Naive B cell (primary cell): Measurements from ENCODE around the gene EXOC3. TPM values are rescaled to one million over a fixed set of nuclear protein-coding genes. Genes with fewer than 3 reads are reported as not detected.
A peak's percentile ranks its signal among the peaks of the same experiment; 100 is the strongest.
"Not testable (repeated sequence)": the region's sequence is repeated elsewhere in the genome, so short reads cannot be mapped to it uniquely, and the experiment has no call there.

Experiments used
- ATAC-seq, 2 donors: fragments of 150-1000 bp; cut with Tn5 transposase; 2 replicates each; pipeline ENCODE4 v1.10.0; 2021; ENCODE audit warnings: low read depth in 2 of 2, mild to moderate bottlenecking in 2 of 2, moderate library complexity in 2 of 2
- DNase-seq: peaks from one replicate; pipeline ENCODE4 v3.0.0; 2022
- H3K27ac Mint-ChIP-seq, 6 donors: one replicate each; pipeline ENCODE4 v1.8.0; 2020 to 2022; ENCODE audit warnings: mild to moderate bottlenecking in 6 of 6, mixed read lengths in 6 of 6, moderate library complexity in 5 of 6, inconsistent platforms in 2 of 6
- H3K27me3 Mint-ChIP-seq, 3 donors: one replicate each; pipeline ENCODE4 v1.8.0; 2021 to 2022; ENCODE audit warnings: mixed read lengths in 3 of 3, mild to moderate bottlenecking in 1 of 3
- H3K36me3 Mint-ChIP-seq, 2 donors: one replicate each; pipeline ENCODE4 v1.8.0; 2020 to 2022; ENCODE audit warnings: mixed read lengths in 2 of 2, inconsistent platforms in 1 of 2, mild to moderate bottlenecking in 1 of 2
- H3K4me1 Mint-ChIP-seq, 3 donors: one replicate each; pipeline ENCODE4 v1.8.0; 2020 to 2022; ENCODE audit warnings: mixed read lengths in 3 of 3, inconsistent platforms in 1 of 3, mild to moderate bottlenecking in 1 of 3, moderate library complexity in 1 of 3
- H3K4me3 Mint-ChIP-seq, 8 donors: one replicate each; pipeline ENCODE4 v1.8.0; 2020 to 2022; ENCODE audit warnings: mild to moderate bottlenecking in 8 of 8, mixed read lengths in 8 of 8, moderate library complexity in 8 of 8, inconsistent platforms in 2 of 8
- H3K9me3 Mint-ChIP-seq, 7 donors: one replicate each; pipeline ENCODE4 v1.8.0; 2020 to 2022; ENCODE audit warnings: mixed read lengths in 7 of 7, mild to moderate bottlenecking in 5 of 7, inconsistent platforms in 2 of 7, moderate library complexity in 1 of 7
- polyA plus RNA-seq, 6 donors: library from polyadenylated mRNA; unstranded; fragments of 300-500 nt; fragmentation: Illumina TruSeq; gene quantifications; one replicate each; pipeline ENCODE4 v1.2.3, GENCODE V29; 2021; ENCODE audit warnings: low read depth in 6 of 6

The EXOC3 gene
- polyA plus RNA-seq, 6 donors from 2014 or later: 18.8 to 36.1 (median 22.9) TPM

- DNase-seq (no peak), ATAC-seq (no peak)
- Mint-ChIP-seq H3K4me3 (no peak overlapping the region), H3K9me3 (no peaks in the 10 kb centered on the region), H3K4me1 (peaks cover 0 to 13% (median 4%) of the 10 kb centered on the region in 3 donors), H3K27ac (no peak overlapping the region), H3K36me3 (no peaks in the 10 kb centered on the region), H3K27me3 (peaks cover 5 to 85% (median 33%) of the 10 kb centered on the region in 3 donors)
Measured at GRCh38 chr5:478982-479535, 36.1 kb downstream of the EXOC3 start.

- ATAC-seq: no peak
- Mint-ChIP-seq H3K36me3 (no peaks in the 10 kb centered on the region), H3K9me3 (no peaks in the 10 kb centered on the region), H3K4me1 (peaks cover 0 to 11% (median 4%) of the 10 kb centered on the region in 3 donors), H3K27ac (no peak overlapping the region), H3K4me3 (no peak overlapping the region), H3K27me3 (peaks cover 5 to 84% (median 30%) of the 10 kb centered on the region in 3 donors)
- DNase-seq: no peak
Measured at GRCh38 chr5:479566-480319, 36.8 kb downstream of the EXOC3 start.

GRCh38 chr5:481347-481746 lies 38.4 kb downstream of the EXOC3 start:
- Mint-ChIP-seq H3K4me3 (no peak overlapping the region), H3K4me1 (peaks cover 0 to 13% (median 7%) of the 10 kb centered on the region in 3 donors), H3K36me3 (no peaks in the 10 kb centered on the region), H3K27me3 (peaks cover 9 to 84% (median 17%) of the 10 kb centered on the region in 3 donors), H3K27ac (no peak overlapping the region), H3K9me3 (no peaks in the 10 kb centered on the region)
- DNase-seq (no peak), ATAC-seq (no peak)

GRCh38 chr5:482021-482420 lies 39.0 kb downstream of the EXOC3 start:
- H3K9me3 Mint-ChIP-seq: no peaks in the 10 kb centered on the region
- H3K27me3 Mint-ChIP-seq: peaks cover 9 to 80% (median 10%) of the 10 kb centered on the region in 3 donors
- ATAC-seq (no peak), DNase-seq (no peak)
- H3K36me3 Mint-ChIP-seq: no peaks in the 10 kb centered on the region
- H3K4me3 Mint-ChIP-seq: no peak overlapping the region
- H3K4me1 Mint-ChIP-seq: peaks cover 0 to 10% (median 7%) of the 10 kb centered on the region in 3 donors
- H3K27ac Mint-ChIP-seq: no peak overlapping the region

DNA sequence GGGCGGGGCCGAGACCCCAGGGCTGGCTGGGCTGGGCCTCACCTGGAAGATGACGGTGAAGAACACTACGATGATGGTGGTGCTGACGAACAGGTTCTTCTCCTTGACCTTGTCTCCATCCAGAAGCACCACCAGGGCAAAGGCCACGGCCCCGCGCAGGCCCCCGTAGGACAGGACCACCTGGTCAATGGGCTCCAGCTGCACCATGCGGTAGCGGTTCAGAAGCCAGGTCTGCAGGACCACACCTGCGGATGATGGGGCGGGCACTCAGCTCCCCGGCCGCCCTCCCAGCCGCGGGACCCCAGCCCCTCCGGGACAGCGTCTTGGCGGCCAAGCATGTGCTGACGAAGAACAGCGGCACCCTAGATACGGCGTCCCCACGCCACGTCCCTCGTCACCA lies 39.5 kb downstream of the EXOC3 start:
- no peak for DNase-seq
- no peaks in the 10 kb centered on the region for H3K9me3 Mint-ChIP-seq
- peaks cover 0 to 10% (median 7%) of the 10 kb centered on the region in 3 donors for H3K4me1 Mint-ChIP-seq
- no peaks in the 10 kb centered on the region for H3K36me3 Mint-ChIP-seq
- H3K27me3 Mint-ChIP-seq: peaks cover 6 to 77% (median 9%) of the 10 kb centered on the region in 3 donors
- no peak for ATAC-seq
- no peak overlapping the region for H3K4me3 Mint-ChIP-seq
- H3K27ac Mint-ChIP-seq: no peak overlapping the region

DNA sequence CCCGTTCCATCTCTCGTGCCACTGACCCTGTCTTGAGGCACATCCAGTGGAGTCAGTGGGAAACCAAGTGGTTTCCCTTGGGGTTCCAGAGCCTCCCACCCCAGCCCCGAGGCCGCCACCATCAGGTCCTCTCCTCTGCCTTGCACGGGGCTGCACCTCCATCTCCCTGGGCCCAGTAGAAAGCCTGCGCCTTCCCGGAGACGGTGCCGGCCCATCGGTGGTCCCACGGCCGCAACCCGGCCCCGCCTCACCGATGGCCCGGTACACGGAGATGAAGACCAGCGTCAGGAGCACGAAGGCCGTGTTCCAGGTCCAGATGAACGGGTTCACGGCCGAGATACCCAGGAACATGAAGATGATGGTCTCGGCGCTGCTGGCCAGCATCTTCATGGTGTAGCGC lies 40.0 kb downstream of the EXOC3 start:
- no peaks in the 10 kb centered on the region for H3K36me3 Mint-ChIP-seq
- DNase-seq: no peak
- no peak for ATAC-seq
- peaks cover under 1 to 77% (median 9%) of the 10 kb centered on the region in 3 donors for H3K27me3 Mint-ChIP-seq
- H3K4me3 Mint-ChIP-seq: no peak overlapping the region
- H3K4me1 Mint-ChIP-seq: peaks cover 0 to 10% (median 7%) of the 10 kb centered on the region in 3 donors
- H3K27ac Mint-ChIP-seq: no peak overlapping the region
- no peaks in the 10 kb centered on the region for H3K9me3 Mint-ChIP-seq

DNA sequence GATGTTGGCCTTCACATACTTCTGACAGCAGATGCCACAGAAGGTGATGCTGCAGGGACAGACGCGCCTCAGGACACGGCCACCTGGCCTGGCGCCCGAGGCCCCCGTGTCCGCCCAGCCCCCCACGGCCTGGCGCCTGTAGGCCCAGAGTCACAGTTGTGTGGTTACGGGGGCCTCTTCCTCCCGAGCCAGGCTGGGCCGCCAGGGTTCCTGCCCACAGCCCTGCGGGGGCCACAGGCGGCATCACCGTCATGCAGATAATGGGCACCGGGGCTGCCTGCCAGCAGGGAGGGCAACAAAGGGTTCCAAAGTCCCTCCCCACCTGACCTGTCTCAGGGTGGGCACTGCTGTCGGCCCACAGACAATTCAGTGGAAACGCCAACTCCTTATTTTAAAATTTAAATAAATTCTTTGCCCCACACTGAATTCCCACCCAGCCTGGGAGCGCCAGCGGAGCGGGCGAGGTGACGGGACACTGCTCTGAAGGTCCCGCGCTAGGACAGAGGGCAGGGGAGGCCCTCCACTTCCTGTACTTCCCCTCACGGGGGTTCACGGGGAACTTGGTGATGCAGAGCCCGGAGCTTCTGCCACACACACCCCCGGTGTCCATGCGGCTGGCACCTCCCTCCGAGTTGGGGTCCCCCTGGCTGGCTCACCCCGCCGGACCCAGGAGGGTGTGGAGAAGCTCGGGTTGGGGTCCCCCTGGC lies 40.6 kb downstream of the EXOC3 start:
- ATAC-seq (no peak), DNase-seq (no peak)
- Mint-ChIP-seq H3K9me3 (no peaks in the 10 kb centered on the region), H3K27me3 (peaks cover 0 to 72% (median 9%) of the 10 kb centered on the region in 3 donors), H3K36me3 (no peaks in the 10 kb centered on the region), H3K4me1 (peaks cover 0 to 10% (median 7%) of the 10 kb centered on the region in 3 donors), H3K27ac (no peak overlapping the region), H3K4me3 (no peak overlapping the region)

DNA sequence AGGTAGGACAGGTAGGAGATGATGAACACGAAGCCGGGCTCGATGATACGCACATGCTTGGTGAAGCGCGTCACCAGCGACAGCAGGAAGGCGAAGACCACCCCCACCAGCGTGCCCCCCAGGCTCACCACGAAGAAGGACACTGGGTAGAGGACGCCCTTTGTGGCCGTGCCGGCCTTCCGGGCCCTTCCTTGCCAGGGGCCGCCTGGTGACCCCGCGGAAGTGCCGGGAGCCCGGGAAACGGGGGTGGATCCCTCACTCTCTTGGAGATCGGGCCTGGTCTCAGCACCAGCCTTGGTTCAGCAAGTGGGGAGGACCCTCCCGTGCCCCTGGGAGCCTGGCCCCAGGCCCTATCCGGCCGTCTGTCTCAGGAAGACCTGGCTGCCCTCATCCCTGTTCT lies 41.6 kb downstream of the EXOC3 start:
- Mint-ChIP-seq H3K9me3 (no peaks in the 10 kb centered on the region), H3K27ac (no peak overlapping the region), H3K4me1 (peaks cover 0 to 7% (median 6%) of the 10 kb centered on the region in 3 donors), H3K27me3 (peaks cover 0 to 68% (median 9%) of the 10 kb centered on the region in 3 donors), H3K36me3 (no peaks in the 10 kb centered on the region), H3K4me3 (no peak overlapping the region)
- ATAC-seq (no peak), DNase-seq (no peak)

- DNase-seq (no peak), ATAC-seq (no peak)
- peak overlapping the region in 2 of 8 donors; percentile 1 to 5 for H3K4me3 Mint-ChIP-seq
- H3K36me3 Mint-ChIP-seq: no peaks in the 10 kb centered on the region
- H3K9me3 Mint-ChIP-seq: no peaks in the 10 kb centered on the region
- no peak overlapping the region for H3K27ac Mint-ChIP-seq
- H3K27me3 Mint-ChIP-seq: peaks cover 0 to 68% (median 9%) of the 10 kb centered on the region in 3 donors
- peaks cover 0 to 7% (median 6%) of the 10 kb centered on the region in 3 donors for H3K4me1 Mint-ChIP-seq
Measured at GRCh38 chr5:485113-485945, 42.4 kb downstream of the EXOC3 start.

- no peak for ATAC-seq
- Mint-ChIP-seq H3K4me1 (peaks cover 0 to 7% (median 6%) of the 10 kb centered on the region in 3 donors), H3K36me3 (no peaks in the 10 kb centered on the region), H3K27me3 (peaks cover 0 to 64% (median 9%) of the 10 kb centered on the region in 3 donors), H3K4me3 (peak overlapping the region in 4 of 8 donors; percentile 1 to 26 (median 10)), H3K9me3 (no peaks in the 10 kb centered on the region), H3K27ac (no peak overlapping the region)
- no peak for DNase-seq
Measured at GRCh38 chr5:485946-486491, 43.0 kb downstream of the EXOC3 start.

DNA sequence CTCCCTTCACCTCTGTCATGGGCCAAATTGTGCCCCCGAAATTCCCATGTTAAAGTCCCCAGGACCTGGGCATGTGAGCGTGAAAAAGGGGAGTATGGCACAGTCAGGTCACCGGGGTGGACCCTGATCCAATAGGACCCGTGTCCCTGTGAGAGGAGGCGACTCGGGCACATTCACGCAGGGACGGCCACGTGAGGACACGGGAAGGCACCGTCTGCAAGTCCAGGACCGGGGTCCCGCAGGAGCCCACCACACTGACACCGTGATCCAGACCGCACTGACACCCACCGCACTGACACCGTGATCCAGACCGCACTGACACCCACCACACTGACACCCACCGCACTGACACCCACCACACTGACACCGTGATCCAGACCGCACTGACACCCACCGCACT lies 43.6 kb downstream of the EXOC3 start:
- peak overlapping the region in 2 of 8 donors; percentile 9 to 26 for H3K4me3 Mint-ChIP-seq
- H3K9me3 Mint-ChIP-seq, H3K36me3 Mint-ChIP-seq, H3K27ac Mint-ChIP-seq, H3K4me1 Mint-ChIP-seq, DNase-seq, ATAC-seq: not testable (repeated sequence)
- H3K27me3 Mint-ChIP-seq: peaks cover 0 to 64% (median 4%) of the 10 kb centered on the region in 3 donors

DNA sequence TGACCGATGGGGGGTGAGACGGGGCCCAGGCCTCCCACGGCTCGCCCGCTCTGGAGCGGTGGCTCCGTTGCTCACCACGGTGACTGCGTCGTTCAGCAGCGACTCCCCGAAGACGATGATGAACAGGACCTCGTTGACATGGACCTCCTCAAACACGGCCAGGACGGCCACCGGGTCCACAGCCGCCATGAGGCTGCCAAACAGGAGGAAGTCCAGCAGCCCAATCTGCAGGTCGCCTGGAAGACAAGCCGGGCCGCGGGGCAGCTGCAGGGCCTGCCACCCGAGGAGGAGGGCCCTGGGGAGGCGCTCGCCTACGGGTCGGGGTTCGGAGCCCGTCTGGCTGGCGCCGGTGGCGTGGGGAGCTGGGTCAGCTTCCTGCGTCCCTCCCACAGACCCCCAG lies 45.3 kb downstream of the EXOC3 start:
- Mint-ChIP-seq H3K4me3 (no peak overlapping the region), H3K9me3 (no peaks in the 10 kb centered on the region), H3K27me3 (peaks cover 0 to 63% (median 4%) of the 10 kb centered on the region in 3 donors), H3K36me3 (no peaks in the 10 kb centered on the region), H3K27ac (no peak overlapping the region), H3K4me1 (peaks cover 0 to 11% (median 7%) of the 10 kb centered on the region in 3 donors)
- DNase-seq (no peak), ATAC-seq (no peak)
